Lung (tissue), 12 donors: ENCODE data around the gene GRK2. TPM values are rescaled to one million over a fixed set of nuclear protein-coding genes. Genes with fewer than 3 reads are reported as not detected.
A peak's percentile ranks its signal among the peaks of the same experiment; 100 is the strongest.

ENCODE experiments used
- ATAC-seq: fragments of 200-7000 bp; cut with Tn5 transposase; one replicate; pipeline ENCODE4 v1.9.1; 2020; ENCODE audit warnings: moderate number of reproducible peaks; ENCODE audit not compliant: insufficient read depth, low FRiP score
- DNase-seq, 3 donors: peaks; one replicate each; pipeline ENCODE4 v3.0.0-alpha.2; 2013 to 2017
- H3K27ac ChIP-seq, 2 donors: one replicate each; pipeline ENCODE4 v1.5.1; 2013; ENCODE audit warnings: mild to moderate bottlenecking in 2 of 2, moderate library complexity in 2 of 2, control low read depth in 1 of 2, inconsistent platforms in 1 of 2, low read depth in 1 of 2, low read length in 1 of 2
- H3K27me3 ChIP-seq, 3 donors: one replicate each; pipeline ENCODE4 v1.5.1; 2013; ENCODE audit warnings: low read length in 2 of 3; ENCODE audit not compliant: control insufficient read depth in 3 of 3, insufficient read depth in 3 of 3
- H3K36me3 ChIP-seq, 4 donors: one replicate each; pipeline ENCODE4 v1.5.1; 2013; ENCODE audit warnings: low read length in 4 of 4, mild to moderate bottlenecking in 1 of 4, moderate library complexity in 1 of 4; ENCODE audit not compliant: control insufficient read depth in 4 of 4, insufficient read depth in 4 of 4
- H3K4me1 ChIP-seq, 5 donors: one replicate each; pipeline ENCODE4 v1.5.1; 2013; ENCODE audit warnings: low read length in 5 of 5, mild to moderate bottlenecking in 2 of 5, moderate library complexity in 1 of 5; ENCODE audit not compliant: control insufficient read depth in 5 of 5, insufficient read depth in 5 of 5
- H3K4me3 ChIP-seq: one replicate; pipeline ENCODE4 v1.5.1; 2013; ENCODE audit warnings: mild to moderate bottlenecking, control low read depth, moderate library complexity
- H3K9ac ChIP-seq, 2 donors: one replicate each; pipeline ENCODE4 v1.5.1; 2013; ENCODE audit warnings: low read length in 2 of 2, control low read depth in 1 of 2; ENCODE audit not compliant: insufficient read depth in 1 of 2
- H3K9me3 ChIP-seq, 4 donors: one replicate each; pipeline ENCODE4 v1.5.1; 2013; ENCODE audit warnings: low read length in 3 of 4, mild to moderate bottlenecking in 1 of 4, moderate library complexity in 1 of 4; ENCODE audit not compliant: control insufficient read depth in 4 of 4, insufficient read depth in 3 of 4
- CTCF ChIP-seq: IDR thresholded peaks from 2 replicates; pipeline ENCODE4 v1.5.1; 2012; ENCODE audit warnings: mild to moderate bottlenecking; ENCODE audit errors: control extremely low read depth, extremely low read depth
- WGBS, 2 donors: extraction: QIAGEN DNeasy Blood & Tissue Kit; methylation state at CpG; one replicate each; pipeline ENCODE4 v1.1.7; 2013; 5-methylcytosine and 5-hydroxymethylcytosine counted together
- polyA plus RNA-seq, 2 donors: library from polyadenylated mRNA; stranded (reverse); fragments of 200-250 nt; gene quantifications; one replicate each; pipeline ENCODE4 v1.2.1, GENCODE V29; 2013
- total RNA-seq, 2 donors: library from RNA; depleted of rRNA in 1 of 2; stranded (reverse); fragments of >200 nt in 1 of 2; gene quantifications; one replicate each; pipeline ENCODE4 v1.2.1, GENCODE V29; 2014 to 2021
- donor health status: control.
- donor health status: control.
- donor health status: Bipolar disorder and iron deficiency.
- donor health status: healthy.
- donor health status: DM: yes; HTN: yes; CAD: no.

GRK2 gene
- total and polyA plus RNA-seq, 4 donors: 37.1 to 130 (median 97.5) TPM

- peaks cover 16 to 72% (median 36%) of the 10 kb centered on the region in 5 donors for H3K4me1 ChIP-seq
- H3K9ac ChIP-seq: no peak overlapping the region
- H3K27me3 ChIP-seq: no peaks in the 10 kb centered on the region
- ATAC-seq (no peak), DNase-seq (peak in 1 of 3 donors; percentile 41)
- H3K4me3 ChIP-seq: no peak overlapping the region
- peaks cover 0 to 20% (median 14%) of the 10 kb centered on the region in 4 donors for H3K36me3 ChIP-seq
- peak overlapping the region; percentile 35 to 86 for H3K27ac ChIP-seq
- WGBS, 2 donors: 39 to 44% methylated on average over 35 of the region's 35 CpGs
- no peak for TF ChIP-seq CTCF
- no peaks in the 10 kb centered on the region for H3K9me3 ChIP-seq
Observed at GRCh38 chr11:67274768-67275605, 8.7 kb downstream of the GRK2 start.

- no peak overlapping the region for H3K9ac ChIP-seq
- no peaks in the 10 kb centered on the region for H3K27me3 ChIP-seq
- 75 to 81% methylated on average over 17 of the region's 17 CpGs for WGBS, 2 donors
- no peak for TF ChIP-seq CTCF
- H3K36me3 ChIP-seq: peaks cover 0 to 26% (median 20%) of the 10 kb centered on the region in 4 donors
- DNase-seq: no peak
- no peak overlapping the region for H3K4me3 ChIP-seq
- ATAC-seq: no peak
- no peaks in the 10 kb centered on the region for H3K9me3 ChIP-seq
- H3K4me1 ChIP-seq: peaks cover 10 to 69% (median 29%) of the 10 kb centered on the region in 5 donors
- H3K27ac ChIP-seq: peak overlapping the region in 1 of 2 donors; percentile 86
Observed at GRCh38 chr11:67275606-67276409, 9.5 kb downstream of the GRK2 start.

- peak overlapping the region; percentile 86 to 97 for H3K27ac ChIP-seq
- peak; percentile 26 to 46 (median 44) for DNase-seq
- no peaks in the 10 kb centered on the region for H3K9me3 ChIP-seq
- TF ChIP-seq CTCF: no peak
- ATAC-seq: no peak
- H3K9ac ChIP-seq: peak overlapping the region in 1 of 2 donors; percentile 40
- H3K27me3 ChIP-seq: no peaks in the 10 kb centered on the region
- 7 to 24% methylated on average over 14 to 16 of the region's 16 CpGs for WGBS, 2 donors
- H3K4me1 ChIP-seq: peaks cover 9 to 64% (median 26%) of the 10 kb centered on the region in 5 donors
- peaks cover 0 to 35% (median 21%) of the 10 kb centered on the region in 4 donors for H3K36me3 ChIP-seq
- no peak overlapping the region for H3K4me3 ChIP-seq
Observed at GRCh38 chr11:67276781-67277230, 10.5 kb downstream of the GRK2 start.
